ENCODE measurements around the gene CCR9. TPM values are rescaled to one million over a fixed set of nuclear protein-coding genes. Genes with fewer than 3 reads are reported as not detected.

CCR9 gene
- total RNA-seq, 1 donor from 2014 or later = 0.48 TPM

DNA sequence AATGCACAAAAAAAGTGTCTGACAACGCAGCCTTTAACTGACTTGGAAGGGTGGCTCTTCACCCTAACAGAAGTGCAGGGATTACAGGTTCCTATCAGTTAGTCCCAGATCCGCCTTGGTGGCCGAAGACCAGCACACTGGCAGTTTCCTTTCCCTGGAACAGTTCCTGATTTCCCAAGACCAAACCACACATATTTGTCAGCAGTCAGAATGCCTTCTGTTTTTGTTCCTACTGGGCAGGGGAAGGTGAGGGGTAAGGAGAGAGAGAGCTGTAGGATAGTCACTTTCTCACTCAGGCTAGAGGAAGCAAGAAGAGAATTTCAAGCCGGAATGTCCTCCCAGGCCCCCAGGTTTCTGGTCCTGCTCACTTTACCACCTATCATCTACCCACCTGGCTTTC, 66.1 kb downstream of the CCR9 start:
- DNase-seq (ENCODE audit: low spot score) = no peak

Other genes with a start within 250 kb of the CCR9 start
- 50.8 TPM for gene SACM1L, start 197.1 kb upstream of the CCR9 start, total RNA-seq (ENCODE audit: insufficient read depth, low replicate concordance)
- 2.9 TPM for gene SLC6A20, start 90.0 kb upstream of the CCR9 start, total RNA-seq (ENCODE audit: insufficient read depth, low replicate concordance)
- 40.0 TPM for gene LZTFL1, start 44.4 kb upstream of the CCR9 start, total RNA-seq (ENCODE audit: insufficient read depth, low replicate concordance)
- gene CXCR6, start 56.9 kb downstream of the CCR9 start, total RNA-seq (ENCODE audit: insufficient read depth, low replicate concordance) = 2.2 TPM
- 26.7 TPM for gene FYCO1, start 109.3 kb downstream of the CCR9 start, total RNA-seq (ENCODE audit: insufficient read depth, low replicate concordance)
- 0.24 TPM for gene XCR1, start 140.9 kb downstream of the CCR9 start, total RNA-seq (ENCODE audit: insufficient read depth, low replicate concordance)

Data from umbilical cord (tissue), 2 donors.